ENCODE data around the gene ADGRL3.

DNA sequence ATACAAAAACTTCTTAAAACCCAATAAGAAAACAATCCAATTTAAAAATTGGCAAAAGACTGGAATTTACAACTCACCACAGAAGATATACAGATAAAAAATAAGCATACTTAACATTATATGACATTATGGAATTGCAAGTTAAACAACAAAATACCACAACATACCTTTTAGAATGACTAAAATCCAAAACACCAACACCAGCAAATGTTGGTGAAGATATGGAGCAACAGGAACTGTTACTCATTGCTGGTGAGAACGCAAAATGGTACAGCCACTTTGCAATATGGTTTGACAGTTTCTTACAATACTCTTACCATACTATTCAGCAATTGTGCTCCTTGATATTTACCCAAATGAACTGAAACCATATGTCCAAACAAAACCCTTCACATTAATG is 112.4 kb downstream of the ADGRL3 start:
- TF ChIP-seq ISL1 (CRISPR knock-in tag; IDR thresholded peaks at IDR 0.05), result no peak
- no peak for TF ChIP-seq TOX (CRISPR knock-in tag; IDR thresholded peaks at IDR 0.05; ENCODE audit: borderline replicate concordance)
- no peak for TF ChIP-seq ZNF565 (CRISPR knock-in tag; conservative IDR thresholded peaks at IDR 0.05; ENCODE audit: low read depth)
